GM12864 (cell line): ENCODE measurements around the gene CDH13.

ENCODE experiments used
- DNase-seq: peaks from one replicate; pipeline ENCODE4 v3.0.0-alpha.2; 2011; ENCODE audit warnings: low read depth
- H3K4me3 ChIP-seq: 2 replicates; pipeline ENCODE4 v1.5.1; 2011; ENCODE audit warnings: mild to moderate bottlenecking, low read depth, low read length, control low read depth
- TF ChIP-seq, protein P1 (sequence below): IDR thresholded peaks from 2 replicates; pipeline ENCODE4 v1.5.1; 2011; ENCODE audit warnings: low read depth, mild to moderate bottlenecking, moderate library complexity, low read length, control low read depth, inconsistent platforms; ENCODE audit errors: missing control alignments

Gene CDH13

GRCh38 chr16:83810901-83811300, 1184.1 kb downstream of the CDH13 start:
- TF ChIP-seq, protein P1, sequence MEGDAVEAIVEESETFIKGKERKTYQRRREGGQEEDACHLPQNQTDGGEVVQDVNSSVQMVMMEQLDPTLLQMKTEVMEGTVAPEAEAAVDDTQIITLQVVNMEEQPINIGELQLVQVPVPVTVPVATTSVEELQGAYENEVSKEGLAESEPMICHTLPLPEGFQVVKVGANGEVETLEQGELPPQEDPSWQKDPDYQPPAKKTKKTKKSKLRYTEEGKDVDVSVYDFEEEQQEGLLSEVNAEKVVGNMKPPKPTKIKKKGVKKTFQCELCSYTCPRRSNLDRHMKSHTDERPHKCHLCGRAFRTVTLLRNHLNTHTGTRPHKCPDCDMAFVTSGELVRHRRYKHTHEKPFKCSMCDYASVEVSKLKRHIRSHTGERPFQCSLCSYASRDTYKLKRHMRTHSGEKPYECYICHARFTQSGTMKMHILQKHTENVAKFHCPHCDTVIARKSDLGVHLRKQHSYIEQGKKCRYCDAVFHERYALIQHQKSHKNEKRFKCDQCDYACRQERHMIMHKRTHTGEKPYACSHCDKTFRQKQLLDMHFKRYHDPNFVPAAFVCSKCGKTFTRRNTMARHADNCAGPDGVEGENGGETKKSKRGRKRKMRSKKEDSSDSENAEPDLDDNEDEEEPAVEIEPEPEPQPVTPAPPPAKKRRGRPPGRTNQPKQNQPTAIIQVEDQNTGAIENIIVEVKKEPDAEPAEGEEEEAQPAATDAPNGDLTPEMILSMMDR = no peak
- H3K4me3 ChIP-seq = no peak overlapping the region
- no peak for DNase-seq

GRCh38 chr16:83813823-83814658, 1187.3 kb downstream of the CDH13 start:
- H3K4me3 ChIP-seq = no peak overlapping the region
- TF ChIP-seq, protein P1 = no peak
- DNase-seq = no peak

GRCh38 chr16:83814659-83814985, 1187.9 kb downstream of the CDH13 start:
- no peak for DNase-seq
- TF ChIP-seq, protein P1 = no peak
- H3K4me3 ChIP-seq = no peak overlapping the region

DNA sequence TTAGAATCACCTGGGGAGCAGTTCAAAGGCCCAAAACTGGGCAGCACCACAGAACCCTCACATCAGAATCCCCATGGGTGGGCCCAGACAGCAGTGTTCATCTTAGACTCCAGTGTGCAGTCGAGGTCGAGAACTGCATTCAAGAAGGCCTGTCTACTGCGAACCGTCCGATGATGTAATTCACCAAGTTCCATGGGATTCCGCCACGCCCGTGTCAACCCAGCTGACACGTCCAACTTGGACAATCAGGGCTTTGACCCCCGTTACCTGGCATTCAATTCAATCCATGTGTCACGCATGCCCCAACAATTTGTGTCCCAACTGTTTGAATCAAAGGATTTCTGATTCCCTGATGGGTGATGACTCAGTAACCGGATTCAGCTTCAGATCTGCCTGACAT, 1190.3 kb downstream of the CDH13 start:
- TF ChIP-seq, protein P1 = no peak
- no peak for DNase-seq

DNA sequence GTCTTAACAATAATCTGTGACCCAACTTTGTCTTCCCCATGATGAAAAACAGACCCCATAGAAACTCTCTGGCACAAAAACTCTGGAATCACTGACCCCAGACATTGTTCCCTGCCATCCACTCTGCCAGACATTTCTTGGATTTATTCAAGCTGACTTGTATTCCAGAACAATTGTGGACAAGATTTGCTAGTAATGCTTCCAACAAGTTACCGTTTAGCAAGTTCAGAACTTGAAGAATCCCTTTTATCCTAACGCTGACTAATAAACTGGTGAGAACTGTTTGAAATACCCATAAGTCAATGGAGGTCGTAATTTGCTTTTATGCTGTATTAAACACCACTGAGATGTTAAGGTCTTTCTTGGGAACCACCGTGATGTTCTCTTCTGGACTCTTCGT, 1191.5 kb downstream of the CDH13 start:
- H3K4me3 ChIP-seq = no peak overlapping the region
- TF ChIP-seq, protein P1 = no peak
- DNase-seq = no peak

More for the DNA sequence above, 1190.3 kb downstream of the CDH13 start:
- H3K4me3 ChIP-seq = no peak overlapping the region

GRCh38 chr16:83819361-83819760, 1192.6 kb downstream of the CDH13 start:
- DNase-seq = no peak
- TF ChIP-seq, protein P1 = no peak
- H3K4me3 ChIP-seq = no peak overlapping the region
